Esophagus mucosa (tissue), 1 donor: Measurements from ENCODE around the gene C9orf85. TPM values are rescaled to one million over a fixed set of nuclear protein-coding genes. Genes with fewer than 3 reads are reported as not detected.
"Not testable (repeated sequence)": the region's sequence is repeated elsewhere in the genome, so short reads cannot be mapped to it uniquely, and the experiment has no call there.

Experiments
- ATAC-seq: fragments of 200-7000 bp; cut with Tn5 transposase; one replicate; pipeline ENCODE4 v1.9.1; 2020
- total RNA-seq: library from RNA; stranded (reverse); gene quantifications from one replicate; pipeline ENCODE4 v1.2.4, GENCODE V29; 2023
- donor health status: DM: yes; HTN: yes; CAD: no.

The C9orf85 gene
- total RNA-seq, 1 donor from 2014 or later: 10.6 TPM

- ATAC-seq: peak; percentile 99
These were observed 33.4 kb downstream of the C9orf85 start for GRCh38 chr9:71944754-71945375.

- ATAC-seq: not testable (repeated sequence)
These were observed 43.2 kb downstream of the C9orf85 start for GRCh38 chr9:71954652-71955051.

- ATAC-seq: no peak
These were observed 44.0 kb downstream of the C9orf85 start for GRCh38 chr9:71955300-71955915.

GRCh38 chr9:71962328-71962727 is 50.9 kb downstream of the C9orf85 start:
- peak; percentile 67 for ATAC-seq

- not testable (repeated sequence) for ATAC-seq
These were observed 52.1 kb downstream of the C9orf85 start for GRCh38 chr9:71963471-71963996.

GRCh38 chr9:71965403-71965802 is 54.0 kb downstream of the C9orf85 start:
- ATAC-seq: no peak

- ATAC-seq: no peak
These were observed 55.2 kb downstream of the C9orf85 start for GRCh38 chr9:71966601-71967000.

- ATAC-seq: no peak
These were observed 57.2 kb downstream of the C9orf85 start for GRCh38 chr9:71968541-71969090.

- ATAC-seq: no peak
These were observed 64.4 kb downstream of the C9orf85 start for GRCh38 chr9:71975833-71976232.

- ATAC-seq: no peak
These were observed 65.6 kb downstream of the C9orf85 start for GRCh38 chr9:71977003-71977402.

GRCh38 chr9:71980266-71981190 is 69.1 kb downstream of the C9orf85 start:
- ATAC-seq: no peak

GRCh38 chr9:71981944-71982343 is 70.5 kb downstream of the C9orf85 start:
- no peak for ATAC-seq

GRCh38 chr9:71984403-71984802 is 73.0 kb downstream of the C9orf85 start:
- ATAC-seq: peak; percentile 93

- peak; percentile 53 for ATAC-seq
These were observed 73.4 kb downstream of the C9orf85 start for GRCh38 chr9:71984831-71985281.

GRCh38 chr9:71985297-71985911 is 74.0 kb downstream of the C9orf85 start:
- no peak for ATAC-seq

- no peak for ATAC-seq
These were observed 75.5 kb downstream of the C9orf85 start for GRCh38 chr9:71986900-71987299.

GRCh38 chr9:71987471-71988371 is 76.3 kb downstream of the C9orf85 start:
- ATAC-seq: no peak

GRCh38 chr9:71990466-71990865 is 79.0 kb downstream of the C9orf85 start:
- ATAC-seq: no peak

- ATAC-seq: no peak
These were observed 94.0 kb downstream of the C9orf85 start for GRCh38 chr9:72005451-72005850.

GRCh38 chr9:72006501-72006900 is 95.1 kb downstream of the C9orf85 start:
- ATAC-seq: no peak

- not testable (repeated sequence) for ATAC-seq
These were observed 96.3 kb downstream of the C9orf85 start for GRCh38 chr9:72007726-72008125.
